ENCODE measurements around the gene SETBP1.

The SETBP1 gene

GRCh38 chr18:44805643-44806042 is 125.0 kb downstream of the SETBP1 start:
- H3K4me1 ChIP-seq (ENCODE audit: control extremely low read depth in 1 of 4, control insufficient read depth in 4 of 4, insufficient read depth in 4 of 4, low read length in 3 of 4): peaks cover 0 to 14% (median 2%) of the 10 kb centered on the region in 4 experiments
- no peak overlapping the region for H3K4me3 ChIP-seq (ENCODE audit: control insufficient read depth in 1 of 7, extremely low read depth in 1 of 7, insufficient read depth in 4 of 7, low read depth in 2 of 7, low read length in 6 of 7)
- 95% methylated on average over 3 of the region's 3 CpGs for WGBS (ENCODE audit: insufficient coverage)
- H3K9me3 ChIP-seq (ENCODE audit: control extremely low read depth in 1 of 5, control insufficient read depth in 4 of 5, insufficient read depth in 2 of 5, low read depth in 1 of 5, low read length in 4 of 5): no peaks in the 10 kb centered on the region
- H3K36me3 ChIP-seq (ENCODE audit: control insufficient read depth in 4 of 4, insufficient read depth in 4 of 4, low read length in 3 of 4): peaks cover 0 to 2% (median 0%) of the 10 kb centered on the region in 4 experiments
- CTCF ChIA-PET: interaction anchor here (1.4 kb wide), 1 partner anchor 9 kb away, joined by 4 read pairs; no protein-coding TSS in a partner anchor
- DNase-seq: peak in 2 of 3 donors; percentile 7 to 21
- no peak overlapping the region for H3K27ac ChIP-seq (ENCODE audit: insufficient read depth in 1 of 2, low read depth in 1 of 2, low read length in 2 of 2, poor library complexity in 1 of 2, severe bottlenecking in 2 of 2)
- POLR2A ChIA-PET: no interaction called here
- H3K27me3 ChIP-seq (replicated peaks in 2 of 5; ENCODE audit: control insufficient read depth in 4 of 5, insufficient read depth in 5 of 5, low read length in 4 of 5): no peaks in the 10 kb centered on the region

GRCh38 chr18:44807766-44808165 is 127.1 kb downstream of the SETBP1 start:
- DNase-seq: no peak
- H3K36me3 ChIP-seq (ENCODE audit: control insufficient read depth in 4 of 4, insufficient read depth in 4 of 4, low read length in 3 of 4): no peaks in the 10 kb centered on the region
- H3K4me1 ChIP-seq (ENCODE audit: control extremely low read depth in 1 of 4, control insufficient read depth in 4 of 4, insufficient read depth in 4 of 4, low read length in 3 of 4): peaks cover 0 to 14% (median 2%) of the 10 kb centered on the region in 4 experiments
- no peak overlapping the region for H3K27ac ChIP-seq (ENCODE audit: insufficient read depth in 1 of 2, low read depth in 1 of 2, low read length in 2 of 2, poor library complexity in 1 of 2, severe bottlenecking in 2 of 2)
- CTCF ChIA-PET: interaction anchor here (0.6 to 1.4 kb wide), 2 partner anchors 128 to 405 kb away, joined by 3 to 6 read pairs; no protein-coding TSS in a partner anchor
- H3K4me3 ChIP-seq (ENCODE audit: control insufficient read depth in 1 of 7, extremely low read depth in 1 of 7, insufficient read depth in 4 of 7, low read depth in 2 of 7, low read length in 6 of 7): peak overlapping the region in 1 of 7 experiments; percentile 10
- H3K9me3 ChIP-seq (ENCODE audit: control extremely low read depth in 1 of 5, control insufficient read depth in 4 of 5, insufficient read depth in 2 of 5, low read depth in 1 of 5, low read length in 4 of 5): no peaks in the 10 kb centered on the region
- H3K27me3 ChIP-seq (replicated peaks in 2 of 5; ENCODE audit: control insufficient read depth in 4 of 5, insufficient read depth in 5 of 5, low read length in 4 of 5): no peaks in the 10 kb centered on the region
- 0% methylated on average over 1 of the region's 2 CpGs for WGBS (ENCODE audit: insufficient coverage)
- POLR2A ChIA-PET: interaction anchor here (0.8 kb wide), 1 partner anchor 692 kb away, joined by 3 read pairs; no protein-coding TSS in a partner anchor

GRCh38 chr18:44811572-44812125 is 131.0 kb downstream of the SETBP1 start:
- Histone ChIP-seq H3K36me3 (ENCODE audit: control insufficient read depth in 4 of 4, insufficient read depth in 4 of 4, low read length in 3 of 4) (peaks cover 0 to 3% (median 0%) of the 10 kb centered on the region in 4 experiments), H3K27ac (ENCODE audit: insufficient read depth in 1 of 2, low read depth in 1 of 2, low read length in 2 of 2, poor library complexity in 1 of 2, severe bottlenecking in 2 of 2) (no peak overlapping the region), H3K27me3 (replicated peaks in 2 of 5; ENCODE audit: control insufficient read depth in 4 of 5, insufficient read depth in 5 of 5, low read length in 4 of 5) (no peaks in the 10 kb centered on the region), H3K4me1 (ENCODE audit: control extremely low read depth in 1 of 4, control insufficient read depth in 4 of 4, insufficient read depth in 4 of 4, low read length in 3 of 4) (peaks cover 0 to 8% (median 0%) of the 10 kb centered on the region in 4 experiments), H3K9me3 (ENCODE audit: control extremely low read depth in 1 of 5, control insufficient read depth in 4 of 5, insufficient read depth in 2 of 5, low read depth in 1 of 5, low read length in 4 of 5) (no peaks in the 10 kb centered on the region), H3K4me3 (ENCODE audit: control insufficient read depth in 1 of 7, extremely low read depth in 1 of 7, insufficient read depth in 4 of 7, low read depth in 2 of 7, low read length in 6 of 7) (no peak overlapping the region)
- POLR2A ChIA-PET: no interaction called here
- no peak for DNase-seq
- CTCF ChIA-PET: no interaction called here

GRCh38 chr18:44812426-44812825 is 131.7 kb downstream of the SETBP1 start:
- CTCF ChIA-PET: no interaction called here
- Histone ChIP-seq H3K27me3 (replicated peaks in 2 of 5; ENCODE audit: control insufficient read depth in 4 of 5, insufficient read depth in 5 of 5, low read length in 4 of 5) (no peaks in the 10 kb centered on the region), H3K4me3 (ENCODE audit: control insufficient read depth in 1 of 7, extremely low read depth in 1 of 7, insufficient read depth in 4 of 7, low read depth in 2 of 7, low read length in 6 of 7) (no peak overlapping the region), H3K4me1 (ENCODE audit: control extremely low read depth in 1 of 4, control insufficient read depth in 4 of 4, insufficient read depth in 4 of 4, low read length in 3 of 4) (peaks cover 0 to 8% (median 0%) of the 10 kb centered on the region in 4 experiments), H3K36me3 (ENCODE audit: control insufficient read depth in 4 of 4, insufficient read depth in 4 of 4, low read length in 3 of 4) (peaks cover 0 to 3% (median 0%) of the 10 kb centered on the region in 4 experiments), H3K9me3 (ENCODE audit: control extremely low read depth in 1 of 5, control insufficient read depth in 4 of 5, insufficient read depth in 2 of 5, low read depth in 1 of 5, low read length in 4 of 5) (no peaks in the 10 kb centered on the region), H3K27ac (ENCODE audit: insufficient read depth in 1 of 2, low read depth in 1 of 2, low read length in 2 of 2, poor library complexity in 1 of 2, severe bottlenecking in 2 of 2) (no peak overlapping the region)
- DNase-seq: no peak
- POLR2A ChIA-PET: no interaction called here
- WGBS (ENCODE audit: insufficient coverage): no CpG with 5 or more reads among the region's 1 CpG

- Histone ChIP-seq H3K4me1 (ENCODE audit: control extremely low read depth in 1 of 4, control insufficient read depth in 4 of 4, insufficient read depth in 4 of 4, low read length in 3 of 4) (no peaks in the 10 kb centered on the region), H3K4me3 (ENCODE audit: control insufficient read depth in 1 of 7, extremely low read depth in 1 of 7, insufficient read depth in 4 of 7, low read depth in 2 of 7, low read length in 6 of 7) (no peak overlapping the region), H3K9me3 (ENCODE audit: control extremely low read depth in 1 of 5, control insufficient read depth in 4 of 5, insufficient read depth in 2 of 5, low read depth in 1 of 5, low read length in 4 of 5) (no peaks in the 10 kb centered on the region), H3K27me3 (replicated peaks in 2 of 5; ENCODE audit: control insufficient read depth in 4 of 5, insufficient read depth in 5 of 5, low read length in 4 of 5) (no peaks in the 10 kb centered on the region), H3K36me3 (ENCODE audit: control insufficient read depth in 4 of 4, insufficient read depth in 4 of 4, low read length in 3 of 4) (peaks cover 0 to 3% (median 0%) of the 10 kb centered on the region in 4 experiments), H3K27ac (ENCODE audit: insufficient read depth in 1 of 2, low read depth in 1 of 2, low read length in 2 of 2, poor library complexity in 1 of 2, severe bottlenecking in 2 of 2) (no peak overlapping the region)
- no peak for DNase-seq
- CTCF ChIA-PET: interaction anchor here (0.7 to 1.3 kb wide), 2 partner anchors 9 to 11 kb away, joined by 3 to 4 read pairs; no protein-coding TSS in a partner anchor
- WGBS (ENCODE audit: insufficient coverage): 97% methylated on average over 3 of the region's 4 CpGs
- POLR2A ChIA-PET: no interaction called here
Observed at GRCh38 chr18:44813586-44813985, 132.9 kb downstream of the SETBP1 start.

GRCh38 chr18:44815108-44815507 is 134.4 kb downstream of the SETBP1 start:
- 100% methylated on average over 3 of the region's 6 CpGs for WGBS (ENCODE audit: insufficient coverage)
- DNase-seq: no peak
- H3K9me3 ChIP-seq (ENCODE audit: control extremely low read depth in 1 of 5, control insufficient read depth in 4 of 5, insufficient read depth in 2 of 5, low read depth in 1 of 5, low read length in 4 of 5): no peaks in the 10 kb centered on the region
- ChIA-PET POLR2A (no interaction called here), CTCF (interaction anchor here (1.0 to 1.3 kb wide), 2 partner anchors 10 to 198 kb away, joined by 3 to 4 read pairs; no protein-coding TSS in a partner anchor)
- H3K4me1 ChIP-seq (ENCODE audit: control extremely low read depth in 1 of 4, control insufficient read depth in 4 of 4, insufficient read depth in 4 of 4, low read length in 3 of 4): no peaks in the 10 kb centered on the region
- peaks cover 0 to 3% (median 0%) of the 10 kb centered on the region in 4 experiments for H3K36me3 ChIP-seq (ENCODE audit: control insufficient read depth in 4 of 4, insufficient read depth in 4 of 4, low read length in 3 of 4)
- H3K4me3 ChIP-seq (ENCODE audit: control insufficient read depth in 1 of 7, extremely low read depth in 1 of 7, insufficient read depth in 4 of 7, low read depth in 2 of 7, low read length in 6 of 7): no peak overlapping the region
- H3K27me3 ChIP-seq (replicated peaks in 2 of 5; ENCODE audit: control insufficient read depth in 4 of 5, insufficient read depth in 5 of 5, low read length in 4 of 5): no peaks in the 10 kb centered on the region
- no peak overlapping the region for H3K27ac ChIP-seq (ENCODE audit: insufficient read depth in 1 of 2, low read depth in 1 of 2, low read length in 2 of 2, poor library complexity in 1 of 2, severe bottlenecking in 2 of 2)

GRCh38 chr18:44816050-44816449 is 135.4 kb downstream of the SETBP1 start:
- H3K9me3 ChIP-seq (ENCODE audit: control extremely low read depth in 1 of 5, control insufficient read depth in 4 of 5, insufficient read depth in 2 of 5, low read depth in 1 of 5, low read length in 4 of 5): no peaks in the 10 kb centered on the region
- H3K4me1 ChIP-seq (ENCODE audit: control extremely low read depth in 1 of 4, control insufficient read depth in 4 of 4, insufficient read depth in 4 of 4, low read length in 3 of 4): no peaks in the 10 kb centered on the region
- no peak for DNase-seq
- H3K4me3 ChIP-seq (ENCODE audit: control insufficient read depth in 1 of 7, extremely low read depth in 1 of 7, insufficient read depth in 4 of 7, low read depth in 2 of 7, low read length in 6 of 7): no peak overlapping the region
- ChIA-PET POLR2A (no interaction called here), CTCF (no interaction called here)
- peaks cover 0 to 3% (median 0%) of the 10 kb centered on the region in 4 experiments for H3K36me3 ChIP-seq (ENCODE audit: control insufficient read depth in 4 of 4, insufficient read depth in 4 of 4, low read length in 3 of 4)
- H3K27ac ChIP-seq (ENCODE audit: insufficient read depth in 1 of 2, low read depth in 1 of 2, low read length in 2 of 2, poor library complexity in 1 of 2, severe bottlenecking in 2 of 2): no peak overlapping the region
- H3K27me3 ChIP-seq (replicated peaks in 2 of 5; ENCODE audit: control insufficient read depth in 4 of 5, insufficient read depth in 5 of 5, low read length in 4 of 5): no peaks in the 10 kb centered on the region
- WGBS (ENCODE audit: insufficient coverage): 100% methylated on average over 3 of the region's 3 CpGs
